HG03354 (cell line): ENCODE measurements around the gene NFIX.

Experiments
- ATAC-seq: cut with Tn5 transposase; IDR thresholded peaks from one replicate; pipeline ENCODE4 v1.9.1; 2021; ENCODE audit warnings: mild to moderate bottlenecking; ENCODE audit not compliant: unreplicated experiment, poor library complexity, severe bottlenecking

The NFIX gene

GRCh38 chr19:13066226-13066625 lies 71.0 kb downstream of the NFIX start:
- ATAC-seq, result no peak

- ATAC-seq, result no peak
Measured at GRCh38 chr19:13066933-13067807, 71.9 kb downstream of the NFIX start.

GRCh38 chr19:13068085-13068846 lies 73.0 kb downstream of the NFIX start:
- ATAC-seq, result no peak

GRCh38 chr19:13069415-13070359 lies 74.4 kb downstream of the NFIX start:
- ATAC-seq, result no peak

GRCh38 chr19:13070425-13071140 lies 75.3 kb downstream of the NFIX start:
- ATAC-seq, result no peak

- no peak for ATAC-seq
Measured at GRCh38 chr19:13071444-13072187, 76.3 kb downstream of the NFIX start.

GRCh38 chr19:13072188-13072908 lies 77.1 kb downstream of the NFIX start:
- ATAC-seq, result no peak

GRCh38 chr19:13073263-13073662 lies 78.0 kb downstream of the NFIX start:
- ATAC-seq, result no peak

GRCh38 chr19:13074378-13074777 lies 79.1 kb downstream of the NFIX start:
- no peak for ATAC-seq

GRCh38 chr19:13076320-13076719 lies 81.0 kb downstream of the NFIX start:
- ATAC-seq, result no peak

- ATAC-seq, result no peak
Measured at GRCh38 chr19:13076787-13077186, 81.5 kb downstream of the NFIX start.

- no peak for ATAC-seq
Measured at GRCh38 chr19:13077240-13077639, 82.0 kb downstream of the NFIX start.

GRCh38 chr19:13078381-13078780 lies 83.1 kb downstream of the NFIX start:
- no peak for ATAC-seq

GRCh38 chr19:13078897-13079541 lies 83.7 kb downstream of the NFIX start:
- ATAC-seq, result no peak

- no peak for ATAC-seq
Measured at GRCh38 chr19:13079542-13079986, 84.3 kb downstream of the NFIX start.

- ATAC-seq, result no peak
Measured at GRCh38 chr19:13082192-13083007, 87.1 kb downstream of the NFIX start.

GRCh38 chr19:13083008-13083404 lies 87.7 kb downstream of the NFIX start:
- no peak for ATAC-seq
